ENCODE data around the gene DYNLT4. TPM values are rescaled to one million over a fixed set of nuclear protein-coding genes. Genes with fewer than 3 reads are reported as not detected.

The DYNLT4 gene
- polyA plus RNA-seq, 1 of the 3 experiments (the other 2 are of a cell fraction), result 0.61 TPM

GRCh38 chr1:44835738-44836675 is 28.9 kb upstream of the DYNLT4 start (continued):
- TF ChIP-seq, protein P1, sequence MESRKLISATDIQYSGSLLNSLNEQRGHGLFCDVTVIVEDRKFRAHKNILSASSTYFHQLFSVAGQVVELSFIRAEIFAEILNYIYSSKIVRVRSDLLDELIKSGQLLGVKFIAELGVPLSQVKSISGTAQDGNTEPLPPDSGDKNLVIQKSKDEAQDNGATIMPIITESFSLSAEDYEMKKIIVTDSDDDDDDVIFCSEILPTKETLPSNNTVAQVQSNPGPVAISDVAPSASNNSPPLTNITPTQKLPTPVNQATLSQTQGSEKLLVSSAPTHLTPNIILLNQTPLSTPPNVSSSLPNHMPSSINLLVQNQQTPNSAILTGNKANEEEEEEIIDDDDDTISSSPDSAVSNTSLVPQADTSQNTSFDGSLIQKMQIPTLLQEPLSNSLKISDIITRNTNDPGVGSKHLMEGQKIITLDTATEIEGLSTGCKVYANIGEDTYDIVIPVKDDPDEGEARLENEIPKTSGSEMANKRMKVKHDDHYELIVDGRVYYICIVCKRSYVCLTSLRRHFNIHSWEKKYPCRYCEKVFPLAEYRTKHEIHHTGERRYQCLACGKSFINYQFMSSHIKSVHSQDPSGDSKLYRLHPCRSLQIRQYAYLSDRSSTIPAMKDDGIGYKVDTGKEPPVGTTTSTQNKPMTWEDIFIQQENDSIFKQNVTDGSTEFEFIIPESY (IDR thresholded peaks at IDR 0.05; ENCODE audit: borderline replicate concordance, low read depth), result no peak

- Histone ChIP-seq H4K20me1 (ENCODE audit: insufficient read depth) (no peaks in the 10 kb centered on the region), H3K9ac (no peak overlapping the region), H3K27ac (ENCODE audit: low read depth in 2 of 2, low read length in 1 of 2) (no peak overlapping the region), H3K4me2 (no peak overlapping the region), H3K9me2 (no peaks in the 10 kb centered on the region), H3K79me2 (ENCODE audit: insufficient read depth) (no peaks in the 10 kb centered on the region), H3F3A (replicated peaks; ENCODE audit: insufficient read depth) (peaks cover 3% of the 10 kb centered on the region), H3K9me3 (no peaks in the 10 kb centered on the region), H3K4me1 (ENCODE audit: control insufficient read depth in 1 of 2, insufficient read depth in 2 of 2, low read depth in 1 of 2, low read length in 1 of 2) (peaks cover 0 to 2% of the 10 kb centered on the region in 2 experiments; a peak in 1 of 4 replicates), H3K36me3 (replicated peaks in 1 of 2; ENCODE audit: control insufficient read depth in 1 of 2, insufficient read depth in 2 of 2, low read length in 1 of 2) (no peaks in the 10 kb centered on the region), H3K27me3 (ENCODE audit: insufficient read depth) (no peaks in the 10 kb centered on the region), H2AFZ (ENCODE audit: low read depth) (no peak overlapping the region), H3K4me3 (ENCODE audit: low read depth in 2 of 2, low read length in 1 of 2) (no peak overlapping the region)
- TF ChIP-seq, protein P2, sequence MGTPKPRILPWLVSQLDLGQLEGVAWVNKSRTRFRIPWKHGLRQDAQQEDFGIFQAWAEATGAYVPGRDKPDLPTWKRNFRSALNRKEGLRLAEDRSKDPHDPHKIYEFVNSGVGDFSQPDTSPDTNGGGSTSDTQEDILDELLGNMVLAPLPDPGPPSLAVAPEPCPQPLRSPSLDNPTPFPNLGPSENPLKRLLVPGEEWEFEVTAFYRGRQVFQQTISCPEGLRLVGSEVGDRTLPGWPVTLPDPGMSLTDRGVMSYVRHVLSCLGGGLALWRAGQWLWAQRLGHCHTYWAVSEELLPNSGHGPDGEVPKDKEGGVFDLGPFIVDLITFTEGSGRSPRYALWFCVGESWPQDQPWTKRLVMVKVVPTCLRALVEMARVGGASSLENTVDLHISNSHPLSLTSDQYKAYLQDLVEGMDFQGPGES (IDR thresholded peaks at IDR 0.05; ENCODE audit: low read depth, low read length), result no peak
- TF ChIP-seq, protein P3, sequence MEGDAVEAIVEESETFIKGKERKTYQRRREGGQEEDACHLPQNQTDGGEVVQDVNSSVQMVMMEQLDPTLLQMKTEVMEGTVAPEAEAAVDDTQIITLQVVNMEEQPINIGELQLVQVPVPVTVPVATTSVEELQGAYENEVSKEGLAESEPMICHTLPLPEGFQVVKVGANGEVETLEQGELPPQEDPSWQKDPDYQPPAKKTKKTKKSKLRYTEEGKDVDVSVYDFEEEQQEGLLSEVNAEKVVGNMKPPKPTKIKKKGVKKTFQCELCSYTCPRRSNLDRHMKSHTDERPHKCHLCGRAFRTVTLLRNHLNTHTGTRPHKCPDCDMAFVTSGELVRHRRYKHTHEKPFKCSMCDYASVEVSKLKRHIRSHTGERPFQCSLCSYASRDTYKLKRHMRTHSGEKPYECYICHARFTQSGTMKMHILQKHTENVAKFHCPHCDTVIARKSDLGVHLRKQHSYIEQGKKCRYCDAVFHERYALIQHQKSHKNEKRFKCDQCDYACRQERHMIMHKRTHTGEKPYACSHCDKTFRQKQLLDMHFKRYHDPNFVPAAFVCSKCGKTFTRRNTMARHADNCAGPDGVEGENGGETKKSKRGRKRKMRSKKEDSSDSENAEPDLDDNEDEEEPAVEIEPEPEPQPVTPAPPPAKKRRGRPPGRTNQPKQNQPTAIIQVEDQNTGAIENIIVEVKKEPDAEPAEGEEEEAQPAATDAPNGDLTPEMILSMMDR (IDR thresholded peaks at IDR 0.05), result no peak
- TF ChIP-seq NRF1 (IDR thresholded peaks at IDR 0.05; ENCODE audit: low read depth, low read length), result no peak
- ChIA-PET POLR2A (no interaction called here), CTCF (interaction anchor here (0.6 to 1.5 kb wide), 5 partner anchors 11 to 466 kb away, joined by 3 to 6 read pairs (median 4); no protein-coding TSS in a partner anchor)
- 90% methylated on average over 7 of the region's 7 CpGs for WGBS (ENCODE audit: low lambda C conversion rate)
- DNase-seq, result no peak
Measured at GRCh38 chr1:44834328-44834727, 27.2 kb upstream of the DYNLT4 start.

DNA sequence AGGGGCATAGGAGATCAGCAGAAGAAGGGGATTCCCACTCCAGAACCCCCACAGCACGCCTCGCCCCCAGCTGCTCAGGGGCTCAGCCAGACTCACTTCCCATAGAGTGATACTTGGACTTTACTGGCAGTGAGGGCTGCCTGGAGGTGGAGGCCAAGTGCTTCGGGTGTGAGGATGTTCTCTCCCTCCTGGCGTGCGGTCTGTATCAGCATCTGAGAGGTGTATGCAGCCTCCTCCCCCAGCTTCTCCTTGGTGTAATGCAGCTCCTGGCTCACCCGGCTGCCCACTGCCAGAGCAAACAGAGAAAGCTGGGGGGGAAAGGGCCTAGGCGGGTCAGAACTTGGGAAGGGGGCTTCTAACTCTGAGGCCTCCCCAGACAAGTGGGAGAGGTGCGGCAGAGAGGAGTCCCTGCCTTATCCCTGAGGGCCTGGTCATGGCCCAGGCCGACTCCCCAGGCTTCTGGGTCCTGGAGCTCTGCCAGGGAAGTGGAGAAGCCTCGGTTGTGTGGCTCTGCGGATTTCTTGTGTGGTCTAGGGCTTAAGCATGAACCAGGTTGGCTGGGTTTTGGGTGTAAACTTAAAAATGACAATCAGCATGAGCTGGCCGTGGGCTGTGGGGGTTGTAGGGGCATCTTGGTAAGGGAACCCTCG is 25.0 kb upstream of the DYNLT4 start:
- Histone ChIP-seq H3K4me1 (ENCODE audit: control insufficient read depth in 1 of 2, insufficient read depth in 2 of 2, low read depth in 1 of 2, low read length in 1 of 2) (peaks cover 0 to 2% of the 10 kb centered on the region in 2 experiments; a peak in 1 of 4 replicates), H3K79me2 (ENCODE audit: insufficient read depth) (no peaks in the 10 kb centered on the region), H3F3A (replicated peaks; ENCODE audit: insufficient read depth) (no peaks in the 10 kb centered on the region), H3K9me3 (no peaks in the 10 kb centered on the region), H3K4me2 (no peak overlapping the region), H3K4me3 (ENCODE audit: low read depth in 2 of 2, low read length in 1 of 2) (no peak overlapping the region), H4K20me1 (ENCODE audit: insufficient read depth) (no peaks in the 10 kb centered on the region), H3K9ac (no peak overlapping the region), H3K36me3 (replicated peaks in 1 of 2; ENCODE audit: control insufficient read depth in 1 of 2, insufficient read depth in 2 of 2, low read length in 1 of 2) (no peaks in the 10 kb centered on the region), H3K27me3 (ENCODE audit: insufficient read depth) (no peaks in the 10 kb centered on the region), H3K27ac (ENCODE audit: low read depth in 2 of 2, low read length in 1 of 2) (no peak overlapping the region), H2AFZ (ENCODE audit: low read depth) (no peak overlapping the region), H3K9me2 (no peaks in the 10 kb centered on the region)
- ChIA-PET POLR2A (no interaction called here), CTCF (interaction anchor here (0.9 to 1.7 kb wide), 4 partner anchors 11 to 467 kb away, joined by 4 to 7 read pairs (median 6); partner anchors contain the start of genes HECTD3 and UROD)
- DNase-seq, result peak; percentile 24
- WGBS (ENCODE audit: low lambda C conversion rate), result 86% methylated on average over 12 of the region's 13 CpGs
- TF ChIP-seq, protein P3 (IDR thresholded peaks at IDR 0.05), result no peak
- TF ChIP-seq RXRA (IDR thresholded peaks at IDR 0.05; ENCODE audit: borderline replicate concordance, low read depth), result no peak
- no peak for TF ChIP-seq TCF12 (IDR thresholded peaks at IDR 0.05)
- TF ChIP-seq FOSL2 (IDR thresholded peaks at IDR 0.05; ENCODE audit: borderline replicate concordance, low read depth), result no peak
- no peak for TF ChIP-seq NFIC (IDR thresholded peaks at IDR 0.05; ENCODE audit: borderline replicate concordance)
- TF ChIP-seq TAF1 (IDR thresholded peaks at IDR 0.05; ENCODE audit: borderline replicate concordance, low read depth, low read length), result no peak
- no peak for TF ChIP-seq RAD21 (IDR thresholded peaks at IDR 0.05; ENCODE audit: low read length)
- TF ChIP-seq FOXM1 (IDR thresholded peaks at IDR 0.05; ENCODE audit: low read depth), result no peak
- TF ChIP-seq EZH2phosphoT487 (IDR thresholded peaks at IDR 0.05; ENCODE audit: borderline replicate concordance, low read depth), result no peak
- no peak for TF ChIP-seq MAX (IDR thresholded peaks at IDR 0.05; ENCODE audit: low read depth)
- no peak for TF ChIP-seq POLR2AphosphoS5 (IDR thresholded peaks at IDR 0.05; ENCODE audit: low read depth, low read length)
